HG02840 (cell line): ENCODE data around the gene TUBB4B.
"Not testable (repeated sequence)": the region's sequence is repeated elsewhere in the genome, so short reads cannot be mapped to it uniquely, and the experiment has no call there.

Source experiments
- ATAC-seq: cut with Tn5 transposase; IDR thresholded peaks from one replicate; pipeline ENCODE4 v1.9.1; 2021; ENCODE audit warnings: mild to moderate bottlenecking, moderate library complexity, moderate number of reproducible peaks; ENCODE audit not compliant: unreplicated experiment, low FRiP score

The TUBB4B gene

GRCh38 chr9:137235424-137236237 lies 5.5 kb upstream of the TUBB4B start:
- no peak for ATAC-seq

DNA sequence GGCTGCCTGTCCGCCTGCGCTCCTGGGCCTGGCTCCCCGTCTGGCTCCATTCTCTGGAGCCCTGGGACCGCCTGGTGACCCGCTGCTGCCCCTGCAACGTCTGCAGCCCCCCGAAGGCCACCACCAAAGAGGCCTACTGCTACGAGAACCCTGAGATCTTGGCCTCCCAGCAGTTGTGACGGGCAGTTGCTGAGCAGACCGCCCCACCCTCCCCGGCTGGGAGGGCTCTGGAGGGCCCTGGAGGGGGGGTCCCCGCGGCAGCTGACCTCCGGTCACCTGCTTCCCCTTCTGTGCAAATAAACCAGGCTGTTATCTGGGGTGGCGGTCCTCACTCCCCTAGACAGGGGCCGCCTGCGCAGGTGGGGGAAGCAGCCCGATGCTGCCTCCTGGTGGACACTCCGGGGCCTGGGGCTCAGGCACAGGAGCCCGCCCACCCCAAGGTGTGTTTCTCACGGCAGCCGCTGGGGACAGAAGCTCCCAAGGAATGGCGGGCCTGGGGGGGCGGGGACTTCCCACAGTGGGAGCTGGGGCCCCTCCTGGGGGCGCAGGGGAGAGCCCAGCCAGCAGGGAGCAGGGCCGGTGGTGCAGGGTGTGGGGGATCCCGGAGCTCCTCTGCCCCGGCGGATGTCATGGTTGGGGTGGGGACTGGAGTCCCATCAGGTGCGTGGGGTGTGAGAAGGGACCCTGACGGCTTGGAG lies 4.7 kb upstream of the TUBB4B start:
- ATAC-seq: no peak

GRCh38 chr9:137236936-137237421 lies 4.1 kb upstream of the TUBB4B start:
- ATAC-seq: no peak

GRCh38 chr9:137237759-137238726 lies 3.0 kb upstream of the TUBB4B start:
- ATAC-seq: no peak

DNA sequence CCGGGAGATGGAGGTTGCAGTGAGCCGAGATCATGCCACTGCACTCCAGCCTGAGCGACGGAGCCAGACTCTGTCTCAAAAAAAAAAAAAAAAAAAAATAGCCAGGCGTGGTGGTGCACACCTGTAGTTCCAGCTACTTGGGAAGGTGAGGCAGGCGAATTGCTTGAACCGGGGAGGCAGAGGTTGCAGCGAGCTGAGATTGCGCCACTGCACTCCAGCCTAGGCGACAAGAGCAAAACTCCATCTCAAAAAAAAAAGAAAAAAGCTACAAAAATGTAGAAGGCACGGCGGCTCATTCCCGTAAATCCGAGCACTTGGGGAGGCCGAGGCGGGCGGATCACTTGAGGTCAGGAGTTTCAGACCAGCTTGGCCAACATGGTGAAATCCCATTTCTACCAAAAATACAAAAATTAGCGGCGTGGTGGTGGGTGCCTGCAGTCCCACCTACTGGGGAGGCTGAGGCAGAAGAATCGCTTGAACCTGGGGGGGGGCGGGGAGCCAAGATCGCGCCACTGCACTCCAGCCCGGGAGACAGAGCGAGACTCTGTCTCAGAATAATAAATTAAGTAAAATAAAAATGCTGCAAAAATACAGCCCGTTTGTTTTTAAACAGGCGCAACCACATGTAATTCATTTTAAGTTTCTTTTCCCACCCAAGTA lies 1.4 kb upstream of the TUBB4B start:
- ATAC-seq: not testable (repeated sequence)

DNA sequence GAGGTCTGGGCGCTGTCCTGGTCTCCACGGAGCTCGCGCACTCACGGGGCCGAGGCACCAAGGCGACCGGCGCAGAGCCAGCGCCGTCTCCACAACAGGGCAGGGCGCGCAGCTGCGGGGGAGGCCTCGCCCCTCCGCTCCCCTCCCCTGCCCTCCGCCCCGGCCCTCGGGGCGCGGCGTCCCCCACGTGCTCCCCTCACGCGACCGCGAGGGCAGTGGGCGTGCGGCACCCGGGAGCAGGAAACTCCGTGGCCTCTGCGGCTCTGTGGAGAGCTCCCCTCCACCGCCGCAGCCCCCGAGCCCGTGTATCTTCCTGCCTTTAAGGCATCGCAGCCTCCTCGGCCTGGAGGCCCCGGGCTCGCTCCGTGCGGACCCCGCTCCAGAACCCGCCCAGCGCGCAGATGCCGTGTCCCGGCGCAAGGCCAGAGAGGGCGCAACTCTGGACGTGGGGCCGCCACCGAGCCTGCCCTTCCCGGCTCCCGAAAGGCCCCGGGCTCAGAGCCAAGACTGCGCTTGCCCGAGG lies 708 bp upstream of the TUBB4B start:
- ATAC-seq: peak; percentile 25

DNA sequence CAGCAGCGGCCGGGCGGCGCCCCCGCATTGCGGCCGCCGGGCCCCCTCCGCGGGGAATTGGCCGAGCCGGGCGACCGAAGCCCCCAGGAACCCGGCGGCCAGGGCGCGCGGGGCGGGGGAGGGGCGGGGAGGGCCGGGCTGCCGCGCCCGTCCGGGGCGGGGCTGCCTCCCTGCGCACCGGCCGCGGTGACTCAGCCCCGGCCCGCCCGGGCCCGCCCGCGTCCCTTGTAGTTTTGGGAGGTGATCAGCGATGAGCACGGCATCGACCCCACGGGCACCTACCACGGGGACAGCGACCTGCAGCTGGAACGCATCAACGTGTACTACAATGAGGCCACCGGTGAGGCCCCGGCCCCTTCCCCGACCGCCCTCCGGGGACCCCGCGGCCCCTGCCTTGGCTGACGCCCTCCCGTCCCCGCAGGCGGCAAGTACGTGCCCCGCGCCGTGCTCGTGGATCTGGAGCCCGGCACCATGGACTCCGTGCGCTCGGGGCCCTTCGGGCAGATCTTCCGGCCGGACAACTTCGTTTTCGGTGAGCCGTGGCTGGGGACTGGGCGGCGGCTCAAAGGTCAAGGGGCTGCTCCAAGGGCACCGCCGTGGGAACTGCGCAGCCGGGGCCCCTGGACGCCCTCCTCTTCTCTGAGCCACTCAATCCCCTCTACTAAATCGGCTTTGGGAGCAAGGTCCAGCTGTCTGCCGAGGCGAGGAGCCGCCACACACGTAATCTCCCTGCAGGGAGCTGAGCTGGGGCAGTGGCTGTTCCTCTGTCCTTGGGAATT lies 592 bp downstream of the TUBB4B start:
- no peak for ATAC-seq

- ATAC-seq: no peak
Observed at GRCh38 chr9:137242269-137243203, 1.4 kb downstream of the TUBB4B start.

GRCh38 chr9:137243266-137243625 lies 2.2 kb downstream of the TUBB4B start:
- not testable (repeated sequence) for ATAC-seq

- no peak for ATAC-seq
Observed at GRCh38 chr9:137243626-137244485, 2.8 kb downstream of the TUBB4B start.

- ATAC-seq: no peak
Observed at GRCh38 chr9:137244486-137245449, 3.7 kb downstream of the TUBB4B start.

GRCh38 chr9:137245450-137246421 lies 4.6 kb downstream of the TUBB4B start:
- no peak for ATAC-seq

DNA sequence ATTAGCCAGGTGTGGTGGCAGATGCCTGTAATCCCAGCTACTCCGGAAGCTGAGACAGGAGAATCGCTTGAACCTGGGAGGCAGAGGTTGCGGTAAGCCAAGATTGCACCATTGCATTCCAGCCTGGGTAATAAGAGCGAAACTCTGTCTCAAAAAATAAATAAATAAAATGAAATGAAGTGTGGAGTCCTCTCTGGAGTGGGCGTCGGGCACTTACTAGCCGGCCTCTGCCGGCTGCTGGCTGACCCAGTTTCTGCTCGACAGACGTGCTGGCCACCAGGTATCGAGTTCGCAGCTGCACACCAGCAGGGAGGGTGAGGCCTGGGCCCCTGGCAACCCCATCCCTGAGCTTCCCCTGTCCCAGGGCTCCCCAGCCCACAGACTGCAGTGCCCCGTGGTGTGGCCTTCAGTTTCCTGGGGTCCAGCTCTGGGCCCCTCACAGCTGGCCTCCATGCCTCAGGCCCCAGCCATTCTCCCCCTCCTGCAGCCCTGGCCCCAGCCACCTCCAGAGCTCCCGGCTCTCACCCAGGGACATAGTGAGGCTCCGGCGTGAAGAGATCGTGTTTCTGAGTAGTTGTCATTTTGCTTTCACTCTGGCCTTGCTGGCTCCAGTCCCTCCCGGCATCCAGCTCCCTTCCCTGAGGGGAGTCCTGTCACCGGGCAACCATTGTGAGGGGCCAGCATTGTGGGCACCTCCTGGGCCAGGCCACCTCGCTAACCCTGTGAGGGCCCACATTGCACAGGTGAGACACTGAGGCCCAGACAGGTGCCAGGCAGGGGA lies 6.2 kb downstream of the TUBB4B start:
- no peak for ATAC-seq

GRCh38 chr9:137247916-137248175 lies 6.8 kb downstream of the TUBB4B start:
- ATAC-seq: no peak
